CD4-positive, alpha-beta T cell (primary cell): Measurements from ENCODE around the gene FIZ1. TPM values are rescaled to one million over a fixed set of nuclear protein-coding genes. Genes with fewer than 3 reads are reported as not detected.

Source experiments
- ATAC-seq: fragments of 200-7000 bp; cut with Tn5 transposase; one replicate; pipeline ENCODE4 v1.10.0; 2022; ENCODE audit warnings: mild to moderate bottlenecking; ENCODE audit not compliant: poor library complexity
- CTCF ChIA-PET: fragments of 350-600 bp; sonication (Branson Sonifier 250); formaldehyde crosslinking; loops from one replicate; lab custom pipeline; 2021; ENCODE audit warnings: antibody characterized with exemption, inconsistent platforms; lab: Charles Lee
- POLR2A ChIA-PET: fragments of 350-600 bp; sonication (Branson Sonifier 250); formaldehyde crosslinking; loops from one replicate; lab custom pipeline; 2021; ENCODE audit warnings: antibody characterized with exemption, inconsistent platforms; lab: Charles Lee
- DNase-seq, 14 experiments: peaks; one replicate each; pipeline ENCODE4 v3.0.0-alpha.2; 2013 to 2020; ENCODE audit warnings: mixed read lengths in 2 of 14
- H3K27ac ChIP-seq, 2 donors: one replicate each; pipeline versions ENCODE4 v1.5.1 to v1.7.0; 2013; ENCODE audit warnings: low read length in 2 of 2, low read depth in 1 of 2, mild to moderate bottlenecking in 1 of 2
- H3K27me3 ChIP-seq, 2 experiments: 1 replicate in 1 of 2; 2 replicates in 1 of 2; pipeline versions ENCODE4 v1.6.1 to v1.7.0; 2013; ENCODE audit warnings: low read length in 2 of 2, control low read depth in 1 of 2, mild to moderate bottlenecking in 1 of 2, moderate library complexity in 1 of 2; ENCODE audit not compliant: insufficient read depth in 2 of 2, control insufficient read depth in 1 of 2
- H3K36me3 ChIP-seq: one replicate; pipeline ENCODE4 v1.6.1; 2013; ENCODE audit warnings: low read length, control low read depth; ENCODE audit not compliant: insufficient read depth
- H3K4me1 ChIP-seq: one replicate; pipeline ENCODE4 v1.6.1; 2013; ENCODE audit warnings: low read length, control low read depth; ENCODE audit not compliant: insufficient read depth
- H3K4me3 ChIP-seq: one replicate; pipeline ENCODE4 v1.5.1; 2013; ENCODE audit warnings: mild to moderate bottlenecking, low read length, moderate library complexity
- H3K9me3 ChIP-seq, 2 experiments: 1 replicate in 1 of 2; 2 replicates in 1 of 2; pipeline versions ENCODE4 v1.6.1 to v1.7.0; 2013; ENCODE audit warnings: low read length in 2 of 2, mild to moderate bottlenecking in 2 of 2, control low read depth in 1 of 2, moderate library complexity in 1 of 2; ENCODE audit not compliant: control insufficient read depth in 1 of 2, insufficient read depth in 1 of 2
- H3K27ac Mint-ChIP-seq: one replicate; pipeline ENCODE4 v1.8.0; 2020; ENCODE audit warnings: mixed read lengths
- H3K27me3 Mint-ChIP-seq: one replicate; pipeline ENCODE4 v1.8.0; 2021; ENCODE audit warnings: mixed read lengths
- H3K36me3 Mint-ChIP-seq: one replicate; pipeline ENCODE4 v1.8.0; 2021; ENCODE audit warnings: low read depth, mixed read lengths
- H3K4me1 Mint-ChIP-seq: one replicate; pipeline ENCODE4 v1.8.0; 2021; ENCODE audit warnings: low read depth, mixed read lengths
- H3K4me3 Mint-ChIP-seq: one replicate; pipeline ENCODE4 v1.8.0; 2020; ENCODE audit warnings: mild to moderate bottlenecking, mixed read lengths
- H3K9me3 Mint-ChIP-seq: one replicate; pipeline ENCODE4 v1.8.0; 2020; ENCODE audit warnings: mixed read lengths
- CTCF ChIP-seq: fragments of 200-600 bp; IDR thresholded peaks from one replicate; pipeline ENCODE4 v1.8.0; 2022; ENCODE audit warnings: antibody characterized with exemption, mild to moderate bottlenecking
- intact Hi-C, 2 experiments: fragments of 100-400 bp; cut with DNase I in 1 of 2; cut with micrococcal nuclease in 1 of 2; formaldehyde crosslinking; loops; one replicate each; pipeline versions ENCODE4 v1.15.1 to v1.9.0; 2023 to 2025; cut with DNase I, micrococcal nuclease
- total RNA-seq, 174 experiments: library from RNA in 2 of 174; stranded (reverse) in 2 of 174; gene quantifications; one replicate each; pipeline ENCODE4 v1.2.3 and lab custom pipeline; 2021 to 2026

The FIZ1 gene
- total RNA-seq, 2 experiments from 2014 or later: 5.5 to 7.3 TPM

- ChIA-PET POLR2A (interaction anchor here (0.7 to 2.7 kb wide), 14 partner anchors 10 to 267 kb away, joined by 3 to 50 read pairs (median 5); partner anchors contain the start of genes U2AF2, ZNF579, ZNF581 and ZNF784), CTCF (interaction anchor here (0.6 to 4.2 kb wide), 18 partner anchors 8 to 465 kb away, joined by 3 to 60 read pairs (median 4); partner anchors contain the start of genes CCDC106, ISOC2, ZNF579 and ZNF628)
- Histone ChIP-seq H3K36me3 (peaks cover 16% of the 10 kb centered on the region), H3K9me3 (no peaks in the 10 kb centered on the region), H3K27me3 (no peaks in the 10 kb centered on the region), H3K27ac (peak within 1 kb of the TSS; percentile 85 to 92), H3K4me1 (peaks cover 41% of the 10 kb centered on the region), H3K4me3 (peak within 1 kb of the TSS; percentile 86)
- intact Hi-C loops: loop anchor here (1.0 to 10.0 kb wide), 8 partner anchors 17 to 487 kb away; partner anchors contain the start of genes PPP6R1 (in 1 of the 2), UBE2S (in 1 of the 2) and ZNF784 (in 1 of the 2)
- Mint-ChIP-seq H3K4me3 (peak within 1 kb of the TSS; percentile 96), H3K4me1 (peaks cover 60% of the 10 kb centered on the region), H3K9me3 (no peaks in the 10 kb centered on the region), H3K36me3 (peaks cover 57% of the 10 kb centered on the region), H3K27me3 (no peaks in the 10 kb centered on the region), H3K27ac (peak within 1 kb of the TSS; percentile 84)
- peak; percentile 47 for ATAC-seq
- TF ChIP-seq CTCF: peak; percentile 73
- peak; percentile 52 to 88 (median 59) for DNase-seq
Observed at GRCh38 chr19:55605637-55606470, 6.5 kb upstream of the FIZ1 start, which contains the start of gene ZNF865. TSS of gene ZNF865 (plus strand) at chr19:55605647. CDS start at chr19:55613619, 7,972 bp downstream.

GRCh38 chr19:55605207-55605636 is 5.9 kb upstream of the FIZ1 start:
- ChIA-PET POLR2A (interaction anchor here (0.8 to 2.7 kb wide), 13 partner anchors 10 to 266 kb away, joined by 3 to 50 read pairs (median 8); partner anchors contain the start of genes U2AF2, ZNF579, ZNF581 and ZNF784), CTCF (interaction anchor here (1.3 to 4.2 kb wide), 13 partner anchors 14 to 144 kb away, joined by 4 to 60 read pairs (median 8); partner anchors contain the start of genes CCDC106, ISOC2, ZNF628 and ZNF784)
- intact Hi-C loops: loop anchor here (1.0 to 10.0 kb wide), 5 partner anchors 18 to 350 kb away; partner anchors contain the start of genes PPP6R1 (in 1 of the 2), UBE2S (in 1 of the 2) and ZNF784 (in 1 of the 2)
- Mint-ChIP-seq H3K27ac (peak overlapping the region; percentile 84), H3K4me1 (peaks cover 54% of the 10 kb centered on the region), H3K36me3 (peaks cover 51% of the 10 kb centered on the region), H3K9me3 (no peaks in the 10 kb centered on the region), H3K27me3 (no peaks in the 10 kb centered on the region), H3K4me3 (peak overlapping the region; percentile 86)
- ATAC-seq (peak; percentile 78), DNase-seq (peak; percentile 93 to 99 (median 98))
- H3K36me3 ChIP-seq: peaks cover 10% of the 10 kb centered on the region
- peak overlapping the region; percentile 85 to 92 for H3K27ac ChIP-seq
- no peaks in the 10 kb centered on the region for H3K9me3 ChIP-seq
- no peak for TF ChIP-seq CTCF
- H3K4me3 ChIP-seq: peak overlapping the region; percentile 64
- H3K4me1 ChIP-seq: peaks cover 45% of the 10 kb centered on the region
- no peaks in the 10 kb centered on the region for H3K27me3 ChIP-seq
